DND-41 (cell line): ENCODE results near the gene EDIL3.

Source experiments
- ATAC-seq: fragments of 200-7000 bp; cut with Tn5 transposase; 3 replicates; pipeline ENCODE4 v1.9.1; 2021; ENCODE audit warnings: low read depth; ENCODE audit not compliant: insufficient read depth
- DNase-seq: peaks from one replicate; pipeline ENCODE4 v3.0.0-alpha.2; 2020
- H2AFZ ChIP-seq: 2 replicates; pipeline ENCODE4 v1.6.0; 2012; ENCODE audit warnings: low read depth, low read length
- H3K27ac ChIP-seq: 2 replicates; pipeline ENCODE4 v1.5.1; 2012; ENCODE audit warnings: low read length, inconsistent platforms
- H3K27me3 ChIP-seq: fragments of 200-600 bp; sonication (generic); 2 replicates; pipeline ENCODE4 v1.6.0; 2012; ENCODE audit warnings: low read length, mild to moderate bottlenecking, inconsistent platforms; ENCODE audit not compliant: insufficient read depth, poor library complexity
- H3K36me3 ChIP-seq: 2 replicates; pipeline ENCODE4 v1.5.1; 2012; ENCODE audit warnings: low read length, inconsistent platforms; ENCODE audit not compliant: insufficient read depth
- H3K4me1 ChIP-seq: 2 replicates; pipeline ENCODE4 v1.5.1; 2012; ENCODE audit warnings: mild to moderate bottlenecking, low read length; ENCODE audit not compliant: insufficient read depth
- H3K4me2 ChIP-seq: 2 replicates; pipeline ENCODE4 v1.6.0; 2012; ENCODE audit warnings: mild to moderate bottlenecking, moderate library complexity, low read length, inconsistent platforms; ENCODE audit not compliant: insufficient read depth
- H3K4me3 ChIP-seq, 2 experiments: fragments of 200-600 bp in 1 of 2; shearing (Covaris generic) in 1 of 2; 2 replicates each; pipeline ENCODE4 v1.5.1; 2012 to 2016; ENCODE audit warnings: inconsistent platforms in 2 of 2, low read length in 2 of 2, mild to moderate bottlenecking in 2 of 2, low read depth in 1 of 2, moderate library complexity in 1 of 2
- H3K79me2 ChIP-seq: 2 replicates; pipeline ENCODE4 v1.6.0; 2012; ENCODE audit warnings: low read length, inconsistent platforms; ENCODE audit not compliant: insufficient read depth
- H3K9ac ChIP-seq: 2 replicates; pipeline ENCODE4 v1.6.0; 2012; ENCODE audit warnings: low read depth, mild to moderate bottlenecking, inconsistent platforms, low read length, moderate library complexity
- H3K9me3 ChIP-seq: 2 replicates; pipeline ENCODE4 v1.5.1; 2012; ENCODE audit warnings: low read length, moderate library complexity, mild to moderate bottlenecking, inconsistent platforms; ENCODE audit not compliant: insufficient read depth, severe bottlenecking
- H4K20me1 ChIP-seq: 2 replicates; pipeline ENCODE4 v1.6.0; 2012; ENCODE audit warnings: low read length; ENCODE audit not compliant: insufficient read depth
- CTCF ChIP-seq: IDR thresholded peaks from 2 replicates; pipeline ENCODE4 v1.5.1; 2012; ENCODE audit warnings: borderline replicate concordance, low read length, moderate library complexity, mild to moderate bottlenecking; ENCODE audit not compliant: poor library complexity, severe bottlenecking; ENCODE audit errors: extremely low read depth
- EZH2 ChIP-seq: IDR thresholded peaks from 3 replicates; pipeline ENCODE4 v1.6.1; 2012; ENCODE audit warnings: borderline replicate concordance, low read depth, mild to moderate bottlenecking, moderate library complexity, low read length, inconsistent platforms; ENCODE audit not compliant: severe bottlenecking

EDIL3 gene

GRCh38 chr5:84239494-84239893, 145.2 kb downstream of the EDIL3 start:
- Histone ChIP-seq H3K27me3 (no peaks in the 10 kb centered on the region), H3K4me1 (no peaks in the 10 kb centered on the region), H3K27ac (no peak overlapping the region), H3K4me3 (no peak overlapping the region), H3K79me2 (no peaks in the 10 kb centered on the region), H3K9me3 (no peaks in the 10 kb centered on the region), H3K9ac (no peak overlapping the region), H2AFZ (no peak overlapping the region), H3K36me3 (no peaks in the 10 kb centered on the region), H3K4me2 (no peak overlapping the region), H4K20me1 (no peaks in the 10 kb centered on the region)
- no peak for DNase-seq
- ATAC-seq = no peak
- no peak for TF ChIP-seq CTCF

- no peaks in the 10 kb centered on the region for H3K27me3 ChIP-seq
- H2AFZ ChIP-seq = no peak overlapping the region
- no peaks in the 10 kb centered on the region for H3K79me2 ChIP-seq
- no peaks in the 10 kb centered on the region for H3K9me3 ChIP-seq
- ATAC-seq (no peak), DNase-seq (no peak)
- H4K20me1 ChIP-seq = no peaks in the 10 kb centered on the region
- H3K4me2 ChIP-seq = no peak overlapping the region
- no peak overlapping the region for H3K9ac ChIP-seq
- H3K27ac ChIP-seq = no peak overlapping the region
- H3K4me3 ChIP-seq = no peak overlapping the region
- H3K4me1 ChIP-seq = no peaks in the 10 kb centered on the region
- no peak for TF ChIP-seq CTCF
- TF ChIP-seq EZH2 = no peak
- H3K36me3 ChIP-seq = no peaks in the 10 kb centered on the region
These were observed 147.6 kb downstream of the EDIL3 start for GRCh38 chr5:84237126-84237525.

- Histone ChIP-seq H3K36me3 (no peaks in the 10 kb centered on the region), H3K9me3 (no peaks in the 10 kb centered on the region), H3K27me3 (no peaks in the 10 kb centered on the region), H3K27ac (no peak overlapping the region), H3K4me2 (no peak overlapping the region), H3K9ac (no peak overlapping the region), H4K20me1 (no peaks in the 10 kb centered on the region), H3K4me3 (no peak overlapping the region), H2AFZ (no peak overlapping the region), H3K79me2 (no peaks in the 10 kb centered on the region), H3K4me1 (no peaks in the 10 kb centered on the region)
- DNase-seq (no peak), ATAC-seq (no peak)
- TF ChIP-seq CTCF = no peak
- TF ChIP-seq EZH2 = no peak
These were observed 153.2 kb downstream of the EDIL3 start for GRCh38 chr5:84231433-84231832.

GRCh38 chr5:84229045-84229444, 155.6 kb downstream of the EDIL3 start:
- Histone ChIP-seq H3K9ac (no peak overlapping the region), H3K4me3 (no peak overlapping the region), H3K4me1 (no peaks in the 10 kb centered on the region), H3K27ac (no peak overlapping the region), H3K27me3 (no peaks in the 10 kb centered on the region), H3K79me2 (no peaks in the 10 kb centered on the region), H3K36me3 (no peaks in the 10 kb centered on the region), H2AFZ (no peak overlapping the region), H4K20me1 (no peaks in the 10 kb centered on the region), H3K9me3 (no peaks in the 10 kb centered on the region), H3K4me2 (no peak overlapping the region)
- ATAC-seq = no peak
- DNase-seq = no peak
- TF ChIP-seq EZH2 = no peak
- no peak for TF ChIP-seq CTCF
